Measurements from ENCODE around the gene HPCAL1.

- TF ChIP-seq SPI1 (IDR thresholded peaks at IDR 0.05; ENCODE audit: low read depth, low read length) (no peak), POLR2A (IDR thresholded peaks at IDR 0.05; ENCODE audit: low read depth, low read length) (no peak)
These were observed 18.4 kb upstream of the HPCAL1 start for GRCh38 chr2:10284108-10284870.

Data from GM12891 (cell line).